Raji (cell line): ENCODE data around the gene PRAMEF12.

Experiments
- POLR2A ChIP-seq: IDR thresholded peaks from 2 replicates; pipeline ENCODE4 v1.6.1; 2011; ENCODE audit warnings: low read depth, low read length, control low read depth; ENCODE audit not compliant: insufficient read depth

PRAMEF12 gene

GRCh38 chr1:12809933-12810332 lies 36.4 kb downstream of the PRAMEF12 start:
- no peak for TF ChIP-seq POLR2A

- no peak for TF ChIP-seq POLR2A
Observed at GRCh38 chr1:12810691-12811408, 37.3 kb downstream of the PRAMEF12 start.

GRCh38 chr1:12811409-12811784 lies 37.9 kb downstream of the PRAMEF12 start:
- no peak for TF ChIP-seq POLR2A
